Heart left ventricle (tissue), 16 donors: Measurements from ENCODE around the gene TMEM37. TPM values are rescaled to one million over a fixed set of nuclear protein-coding genes. Genes with fewer than 3 reads are reported as not detected.

Experiments used
- ATAC-seq, 4 donors: fragments of 200-7000 bp; cut with Tn5 transposase; one replicate each; pipeline ENCODE4 v1.9.1; 2020 to 2022; ENCODE audit warnings: moderate library complexity in 4 of 4, mild to moderate bottlenecking in 3 of 4, moderate number of reproducible peaks in 1 of 4
- DNase-seq, 5 donors: peaks; one replicate each; pipeline ENCODE4 v3.0.0-alpha.2; 2020
- H3K27ac ChIP-seq, 12 donors: fragments of 200-600 bp; sonication (generic) in 4 of 12; one replicate each; pipeline versions ENCODE4 v1.5.0 to v1.8.0; 2016 to 2022; ENCODE audit warnings: mild to moderate bottlenecking in 2 of 12
- H3K27me3 ChIP-seq, 9 donors: fragments of 200-600 bp; sonication (generic) in 2 of 9; one replicate each; pipeline versions ENCODE4 v1.5.1 to v1.8.0; 2016 to 2022; ENCODE audit warnings: mild to moderate bottlenecking in 3 of 9
- H3K36me3 ChIP-seq, 9 donors: fragments of 200-600 bp; sonication (generic) in 2 of 9; one replicate each; pipeline versions ENCODE4 v1.5.0 to v1.8.0; 2018 to 2022; ENCODE audit warnings: mild to moderate bottlenecking in 2 of 9
- H3K4me1 ChIP-seq, 12 donors: fragments of 200-600 bp; sonication (generic) in 4 of 12; one replicate each; pipeline versions ENCODE4 v1.5.0 to v1.8.0; 2016 to 2022; ENCODE audit warnings: mild to moderate bottlenecking in 3 of 12
- H3K4me3 ChIP-seq, 12 donors: fragments of 200-600 bp; sonication (generic) in 4 of 12; one replicate each; pipeline versions ENCODE4 v1.5.0 to v1.8.0; 2017 to 2022; ENCODE audit warnings: mild to moderate bottlenecking in 9 of 12, moderate library complexity in 4 of 12
- H3K9me3 ChIP-seq, 12 donors: fragments of 200-600 bp; sonication (generic) in 4 of 12; one replicate each; pipeline versions ENCODE4 v1.5.0 to v1.8.0; 2016 to 2022; ENCODE audit warnings: mild to moderate bottlenecking in 1 of 12
- POLR2A ChIP-seq, 2 donors: fragments of 450-650 bp; IDR thresholded peaks; one replicate each; pipeline ENCODE4 v1.6.1; 2017; ENCODE audit warnings: antibody characterized with exemption in 2 of 2, mild to moderate bottlenecking in 2 of 2, moderate library complexity in 2 of 2
- WGBS, 4 donors: extraction: QIAGEN DNeasy Blood & Tissue Kit in 2 of 4; methylation state at CpG; one replicate each; pipeline versions ENCODE4 v1.1.5 to v1.1.7; 2013 to 2018; 5-methylcytosine and 5-hydroxymethylcytosine counted together
- intact Hi-C, 10 donors: fragments of 100-400 bp; cut with DNase I; formaldehyde crosslinking; loops; one replicate each; pipeline versions ENCODE4 v1.11.1 to v1.14.2; 2022
- polyA plus RNA-seq, 2 donors: library from polyadenylated mRNA; stranded (reverse); fragments of 200-250 nt; gene quantifications; one replicate each; pipeline ENCODE4 v1.2.3, GENCODE V29; 2013
- total RNA-seq, 9 donors: library from RNA; depleted of rRNA in 2 of 9; stranded (reverse); fragments of >200 nt in 2 of 9; fragmentation: NEBNext Ultra II Directional in 3 of 9; extraction: Animal tissue kit (Norgen Biotek cat#: 25700) in 3 of 9; gene quantifications; one replicate each; pipeline versions ENCODE4 v1.1.0 to v1.2.4, GENCODE V29; 2016 to 2023
- TF ChIP-seq, protein P1 (sequence below), 12 donors: fragments of 200-600 bp; sonication (generic) in 4 of 12; IDR thresholded peaks; one replicate each; pipeline versions ENCODE4 v1.5.0 to v1.8.0; 2018 to 2022; ENCODE audit warnings: antibody characterized with exemption in 12 of 12, mild to moderate bottlenecking in 5 of 12
- donor health status: ischemic (EF 13 %, LVEDD 7.1; RV severe dilation, severe dysfunction).
- donor health status: healthy with polysubstance abuse.
- donor health status: DM: no; HTN: yes; CAD: no.
- donor health status: DM: no; HTN: no; CAD: no.
- donor health status: ischemic (EF 25% LVEDD 6.9; RV normal size, moderate dysfunction).
- donor health status: ischemic (EF 25% LVEDD 5.7; RV mildly dilated, moderate dysfunction).
- donor health status: healthy.
- donor health status: DM: yes; HTN: yes; CAD: no.
- donor health status: ischemic (EF 35%, LVEDD 5.7; RV mildly dilated, moderate dysfunction).
- donor health status: nonischemic (EF 11% LVEDD 7.7; RV severe dilation, severe dysfunction).
- donor health status: DM: yes; HTN: yes; CAD: no.
- donor health status: PGD.
- donor health status: ischemic (EF 29% LVEDD 5.4; RV normal size, mild dysfunction).
- donor health status: nonischemic (EF 23%, LVEDD 6.1; RV moderate dilation, normal function).

Gene TMEM37
- total and polyA plus RNA-seq, 11 donors, result 0.75 to 24.6 (median 1.6) TPM

DNA sequence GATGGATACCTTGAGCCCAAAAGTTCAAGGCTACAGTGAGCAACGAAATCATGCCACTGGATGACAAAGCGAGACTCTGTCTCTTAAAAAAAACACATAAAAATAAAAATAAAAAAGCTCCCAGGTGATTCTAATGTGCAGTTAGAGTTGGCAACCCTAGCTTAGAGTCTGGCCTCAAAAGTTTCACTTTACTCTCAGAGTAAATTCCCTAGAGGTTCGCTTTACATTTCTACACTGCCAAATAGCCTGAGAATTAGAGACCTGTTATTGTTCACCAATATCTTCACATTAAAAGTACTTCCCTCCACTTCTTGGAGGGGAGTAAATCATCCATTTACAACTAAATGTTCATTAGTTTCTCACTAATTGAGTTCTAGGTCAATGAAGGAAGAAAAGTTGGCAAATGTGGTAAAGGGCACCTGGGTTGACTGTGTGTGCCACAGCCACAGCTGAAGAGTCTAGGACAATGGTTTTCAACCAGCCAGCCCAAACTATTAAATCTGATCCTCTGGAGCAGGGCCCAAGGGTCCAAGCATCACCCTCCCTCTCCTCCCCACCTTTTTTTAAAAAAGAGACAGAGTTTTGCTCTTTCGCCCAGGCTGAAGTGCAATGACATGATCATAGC is 15.2 kb upstream of the TMEM37 start:
- 86 to 95% (median 94%) methylated on average over 4 of the region's 4 CpGs for WGBS, 4 donors
- TF ChIP-seq, protein P1, sequence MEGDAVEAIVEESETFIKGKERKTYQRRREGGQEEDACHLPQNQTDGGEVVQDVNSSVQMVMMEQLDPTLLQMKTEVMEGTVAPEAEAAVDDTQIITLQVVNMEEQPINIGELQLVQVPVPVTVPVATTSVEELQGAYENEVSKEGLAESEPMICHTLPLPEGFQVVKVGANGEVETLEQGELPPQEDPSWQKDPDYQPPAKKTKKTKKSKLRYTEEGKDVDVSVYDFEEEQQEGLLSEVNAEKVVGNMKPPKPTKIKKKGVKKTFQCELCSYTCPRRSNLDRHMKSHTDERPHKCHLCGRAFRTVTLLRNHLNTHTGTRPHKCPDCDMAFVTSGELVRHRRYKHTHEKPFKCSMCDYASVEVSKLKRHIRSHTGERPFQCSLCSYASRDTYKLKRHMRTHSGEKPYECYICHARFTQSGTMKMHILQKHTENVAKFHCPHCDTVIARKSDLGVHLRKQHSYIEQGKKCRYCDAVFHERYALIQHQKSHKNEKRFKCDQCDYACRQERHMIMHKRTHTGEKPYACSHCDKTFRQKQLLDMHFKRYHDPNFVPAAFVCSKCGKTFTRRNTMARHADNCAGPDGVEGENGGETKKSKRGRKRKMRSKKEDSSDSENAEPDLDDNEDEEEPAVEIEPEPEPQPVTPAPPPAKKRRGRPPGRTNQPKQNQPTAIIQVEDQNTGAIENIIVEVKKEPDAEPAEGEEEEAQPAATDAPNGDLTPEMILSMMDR (IDR thresholded peaks at IDR 0.05), result no peak
- TF ChIP-seq POLR2A (IDR thresholded peaks at IDR 0.05), result no peak

DNA sequence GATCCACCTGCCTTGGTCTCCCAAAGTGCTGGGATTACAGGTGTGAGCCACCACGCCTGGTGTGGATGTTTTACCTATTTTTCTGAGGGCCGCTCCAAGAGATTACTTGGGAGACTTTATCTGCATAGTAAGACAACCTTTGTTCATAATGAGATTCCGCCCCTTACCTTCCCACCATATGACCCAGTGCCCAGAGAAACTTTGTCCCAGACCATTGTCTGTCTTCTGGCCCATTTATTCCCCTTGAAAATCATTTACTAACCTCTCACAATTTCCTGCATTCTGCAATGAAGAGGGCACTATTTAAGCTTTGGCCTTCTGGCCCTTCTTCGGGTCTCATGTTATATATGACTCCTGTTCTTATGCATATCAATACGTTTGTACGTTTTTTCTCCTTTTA is 13.7 kb upstream of the TMEM37 start:
- H3K4me1 ChIP-seq, result no peaks in the 10 kb centered on the region
- TF ChIP-seq, protein P1 (IDR thresholded peaks at IDR 0.05), result no peak
- no peak for TF ChIP-seq POLR2A (IDR thresholded peaks at IDR 0.05)
- peaks cover 0 to 14% (median 0%) of the 10 kb centered on the region in 12 donors for H3K9me3 ChIP-seq
- ATAC-seq (no peak), DNase-seq (no peak)
- no peak overlapping the region for H3K4me3 ChIP-seq
- H3K27me3 ChIP-seq, result no peaks in the 10 kb centered on the region
- intact Hi-C loops, result no loop called here
- H3K36me3 ChIP-seq, result no peaks in the 10 kb centered on the region
- no peak overlapping the region for H3K27ac ChIP-seq
- WGBS, 4 donors, result 92 to 96% (median 96%) methylated on average over 6 of the region's 6 CpGs

More for the DNA sequence above, 15.2 kb upstream of the TMEM37 start:
- Histone ChIP-seq H3K4me3 (no peak overlapping the region), H3K27ac (no peak overlapping the region), H3K36me3 (no peaks in the 10 kb centered on the region), H3K9me3 (peaks cover 0 to 14% (median 0%) of the 10 kb centered on the region in 12 donors), H3K27me3 (no peaks in the 10 kb centered on the region), H3K4me1 (no peaks in the 10 kb centered on the region)
- intact Hi-C loops, result no loop called here
- DNase-seq (no peak), ATAC-seq (no peak)

GRCh38 chr2:119419065-119419464 is 12.6 kb upstream of the TMEM37 start:
- no peaks in the 10 kb centered on the region for H3K36me3 ChIP-seq
- no peak for TF ChIP-seq POLR2A (IDR thresholded peaks at IDR 0.05)
- TF ChIP-seq, protein P1 (IDR thresholded peaks at IDR 0.05), result no peak
- ATAC-seq, result no peak
- H3K9me3 ChIP-seq, result peaks cover 0 to 10% (median 0%) of the 10 kb centered on the region in 12 donors
- intact Hi-C loops, result no loop called here
- no peak overlapping the region for H3K4me3 ChIP-seq
- WGBS, 4 donors, result 88 to 97% (median 91%) methylated on average over 1 of the region's 1 CpG
- DNase-seq, result no peak
- H3K4me1 ChIP-seq, result no peaks in the 10 kb centered on the region
- H3K27ac ChIP-seq, result no peak overlapping the region
- H3K27me3 ChIP-seq, result no peaks in the 10 kb centered on the region

- no peaks in the 10 kb centered on the region for H3K27me3 ChIP-seq
- no peaks in the 10 kb centered on the region for H3K36me3 ChIP-seq
- ATAC-seq (peak in 1 of 4 donors; percentile 38), DNase-seq (no peak)
- H3K4me3 ChIP-seq, result no peak overlapping the region
- TF ChIP-seq, protein P1 (IDR thresholded peaks at IDR 0.05), result no peak
- TF ChIP-seq POLR2A (IDR thresholded peaks at IDR 0.05), result no peak
- intact Hi-C loops, result no loop called here
- H3K4me1 ChIP-seq, result no peaks in the 10 kb centered on the region
- peaks cover 0 to under 1% (median 0%) of the 10 kb centered on the region in 12 donors for H3K9me3 ChIP-seq
- 48 to 66% (median 64%) methylated on average over 1 of the region's 1 CpG for WGBS, 4 donors
- no peak overlapping the region for H3K27ac ChIP-seq
These were observed 11.7 kb upstream of the TMEM37 start for GRCh38 chr2:119419803-119420508.
